Kidney epithelial cell (primary cell): ENCODE data around the gene AMOT. TPM values are rescaled to one million over a fixed set of nuclear protein-coding genes. Genes with fewer than 3 reads are reported as not detected.

ENCODE experiments used
- DNase-seq: peaks from one replicate; pipeline ENCODE4 v3.0.0-alpha.2; 2010; ENCODE audit warnings: low read depth
- H3K27me3 ChIP-seq: 2 replicates; pipeline ENCODE4 v1.6.0; 2011; ENCODE audit warnings: low read length; ENCODE audit not compliant: control insufficient read depth, insufficient read depth
- H3K36me3 ChIP-seq: 2 replicates; pipeline ENCODE4 v1.5.1; 2011; ENCODE audit warnings: low read length; ENCODE audit not compliant: control insufficient read depth, insufficient read depth
- H3K4me3 ChIP-seq: 2 replicates; pipeline ENCODE4 v1.5.1; 2011; ENCODE audit warnings: low read depth, mild to moderate bottlenecking, control low read depth, low read length
- total RNA-seq: library from RNA; depleted of rRNA; stranded (reverse); fragments of >200 nt; gene quantifications from 2 replicates; pipeline ENCODE4 v1.2.3, GENCODE V29; 2015
- TF ChIP-seq, protein P1 (sequence below): IDR thresholded peaks from 2 replicates; pipeline ENCODE4 v1.5.1; 2011; ENCODE audit warnings: mild to moderate bottlenecking, moderate library complexity, low read length, control low read depth, inconsistent platforms; ENCODE audit not compliant: insufficient read depth, poor library complexity, severe bottlenecking

The AMOT gene, protein sequence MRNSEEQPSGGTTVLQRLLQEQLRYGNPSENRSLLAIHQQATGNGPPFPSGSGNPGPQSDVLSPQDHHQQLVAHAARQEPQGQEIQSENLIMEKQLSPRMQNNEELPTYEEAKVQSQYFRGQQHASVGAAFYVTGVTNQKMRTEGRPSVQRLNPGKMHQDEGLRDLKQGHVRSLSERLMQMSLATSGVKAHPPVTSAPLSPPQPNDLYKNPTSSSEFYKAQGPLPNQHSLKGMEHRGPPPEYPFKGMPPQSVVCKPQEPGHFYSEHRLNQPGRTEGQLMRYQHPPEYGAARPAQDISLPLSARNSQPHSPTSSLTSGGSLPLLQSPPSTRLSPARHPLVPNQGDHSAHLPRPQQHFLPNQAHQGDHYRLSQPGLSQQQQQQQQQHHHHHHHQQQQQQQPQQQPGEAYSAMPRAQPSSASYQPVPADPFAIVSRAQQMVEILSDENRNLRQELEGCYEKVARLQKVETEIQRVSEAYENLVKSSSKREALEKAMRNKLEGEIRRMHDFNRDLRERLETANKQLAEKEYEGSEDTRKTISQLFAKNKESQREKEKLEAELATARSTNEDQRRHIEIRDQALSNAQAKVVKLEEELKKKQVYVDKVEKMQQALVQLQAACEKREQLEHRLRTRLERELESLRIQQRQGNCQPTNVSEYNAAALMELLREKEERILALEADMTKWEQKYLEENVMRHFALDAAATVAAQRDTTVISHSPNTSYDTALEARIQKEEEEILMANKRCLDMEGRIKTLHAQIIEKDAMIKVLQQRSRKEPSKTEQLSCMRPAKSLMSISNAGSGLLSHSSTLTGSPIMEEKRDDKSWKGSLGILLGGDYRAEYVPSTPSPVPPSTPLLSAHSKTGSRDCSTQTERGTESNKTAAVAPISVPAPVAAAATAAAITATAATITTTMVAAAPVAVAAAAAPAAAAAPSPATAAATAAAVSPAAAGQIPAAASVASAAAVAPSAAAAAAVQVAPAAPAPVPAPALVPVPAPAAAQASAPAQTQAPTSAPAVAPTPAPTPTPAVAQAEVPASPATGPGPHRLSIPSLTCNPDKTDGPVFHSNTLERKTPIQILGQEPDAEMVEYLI
- total RNA-seq = 36.5 and 39.6 TPM in 2 replicates

DNA sequence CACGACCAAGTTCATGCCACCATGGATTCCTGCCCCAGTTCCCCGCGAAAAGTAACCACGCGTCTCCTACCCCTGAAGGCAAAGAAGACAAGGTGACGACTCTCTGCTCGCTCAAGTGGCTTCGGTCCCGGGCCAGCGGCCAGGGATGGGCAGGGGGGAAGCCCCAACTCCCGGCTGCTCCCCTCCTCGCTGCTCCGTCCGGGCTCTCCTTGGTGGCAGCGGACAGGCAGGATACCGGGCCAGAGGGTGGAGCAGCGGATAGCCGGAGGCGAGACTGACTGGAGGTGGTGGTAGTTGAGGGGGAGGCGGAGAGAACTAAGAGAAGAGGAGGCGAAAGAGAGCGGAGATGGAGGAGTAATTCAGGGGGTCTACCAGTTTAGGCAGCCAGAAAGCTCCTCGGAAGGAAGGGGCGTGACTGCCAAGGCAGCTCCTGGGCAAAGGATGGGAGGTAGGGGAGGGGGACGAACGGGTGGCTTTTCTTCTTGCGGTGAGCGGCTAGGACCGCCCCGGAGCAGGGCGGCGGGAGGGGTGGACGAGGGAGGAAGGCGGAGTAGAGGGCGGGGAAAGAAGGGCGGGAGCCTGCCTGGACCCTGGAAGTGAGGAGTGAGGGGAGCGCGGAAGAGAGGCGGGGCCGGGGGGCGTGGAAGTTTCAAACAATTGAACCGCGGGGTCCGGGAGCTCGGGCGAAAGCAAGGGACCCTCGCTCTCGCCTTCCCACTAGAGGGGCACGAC is at the start of gene AMOT:
TSS of gene AMOT (minus strand) at position 450 of the 732 bp plus-strand sequence. CDS start 17,705 bp downstream, outside the sequence.
- DNase-seq = no peak
- no peaks in the 10 kb centered on the region for H3K36me3 ChIP-seq
- TF ChIP-seq, protein P1, sequence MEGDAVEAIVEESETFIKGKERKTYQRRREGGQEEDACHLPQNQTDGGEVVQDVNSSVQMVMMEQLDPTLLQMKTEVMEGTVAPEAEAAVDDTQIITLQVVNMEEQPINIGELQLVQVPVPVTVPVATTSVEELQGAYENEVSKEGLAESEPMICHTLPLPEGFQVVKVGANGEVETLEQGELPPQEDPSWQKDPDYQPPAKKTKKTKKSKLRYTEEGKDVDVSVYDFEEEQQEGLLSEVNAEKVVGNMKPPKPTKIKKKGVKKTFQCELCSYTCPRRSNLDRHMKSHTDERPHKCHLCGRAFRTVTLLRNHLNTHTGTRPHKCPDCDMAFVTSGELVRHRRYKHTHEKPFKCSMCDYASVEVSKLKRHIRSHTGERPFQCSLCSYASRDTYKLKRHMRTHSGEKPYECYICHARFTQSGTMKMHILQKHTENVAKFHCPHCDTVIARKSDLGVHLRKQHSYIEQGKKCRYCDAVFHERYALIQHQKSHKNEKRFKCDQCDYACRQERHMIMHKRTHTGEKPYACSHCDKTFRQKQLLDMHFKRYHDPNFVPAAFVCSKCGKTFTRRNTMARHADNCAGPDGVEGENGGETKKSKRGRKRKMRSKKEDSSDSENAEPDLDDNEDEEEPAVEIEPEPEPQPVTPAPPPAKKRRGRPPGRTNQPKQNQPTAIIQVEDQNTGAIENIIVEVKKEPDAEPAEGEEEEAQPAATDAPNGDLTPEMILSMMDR = no peak
- no peaks in the 10 kb centered on the region for H3K27me3 ChIP-seq
- peak within 1 kb of the TSS; percentile 62 for H3K4me3 ChIP-seq

DNA sequence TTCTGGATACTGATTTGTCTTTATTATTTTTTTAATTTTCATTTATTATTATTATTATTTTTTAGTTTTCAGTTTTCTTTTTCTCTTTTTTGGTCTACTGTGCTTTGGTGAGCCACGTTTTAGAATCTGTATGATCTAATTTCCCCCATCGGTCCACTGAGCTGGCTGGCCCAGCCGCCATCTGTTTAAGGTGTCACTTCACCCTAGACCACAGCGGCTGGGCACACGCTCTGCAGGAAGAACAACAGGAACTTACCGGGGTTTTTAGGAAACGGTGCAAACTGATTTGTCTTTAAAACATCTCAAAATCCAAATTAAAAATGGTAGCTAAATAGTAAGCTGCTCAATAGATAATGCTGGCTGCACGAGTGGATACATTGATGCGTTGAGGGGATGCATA is 48.8 kb upstream of the AMOT start:
- Histone ChIP-seq H3K27me3 (no peaks in the 10 kb centered on the region), H3K36me3 (no peaks in the 10 kb centered on the region), H3K4me3 (no peak overlapping the region)
- no peak for DNase-seq
- TF ChIP-seq, protein P1 = no peak

DNA sequence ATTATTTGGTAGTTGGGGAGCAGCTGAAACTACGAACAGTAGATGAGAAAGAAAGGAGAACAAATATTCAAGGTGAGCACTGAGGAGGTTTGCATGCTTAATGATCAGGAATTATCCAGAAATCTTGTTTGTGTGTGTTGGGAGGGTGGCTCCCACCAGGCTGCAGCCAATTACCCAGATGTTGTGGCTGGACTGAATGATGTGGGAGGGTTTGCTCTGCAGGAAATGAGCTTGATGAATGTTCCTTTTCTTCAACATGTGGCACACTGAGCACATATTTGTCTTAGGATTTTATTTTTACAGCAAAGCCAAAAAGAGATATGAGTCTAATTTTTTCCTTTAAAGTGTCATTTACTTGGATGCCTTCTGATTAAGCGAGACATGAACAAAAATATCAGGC is 48.3 kb upstream of the AMOT start:
- TF ChIP-seq, protein P1 = no peak
- Histone ChIP-seq H3K27me3 (no peaks in the 10 kb centered on the region), H3K36me3 (no peaks in the 10 kb centered on the region), H3K4me3 (no peak overlapping the region)
- no peak for DNase-seq

DNA sequence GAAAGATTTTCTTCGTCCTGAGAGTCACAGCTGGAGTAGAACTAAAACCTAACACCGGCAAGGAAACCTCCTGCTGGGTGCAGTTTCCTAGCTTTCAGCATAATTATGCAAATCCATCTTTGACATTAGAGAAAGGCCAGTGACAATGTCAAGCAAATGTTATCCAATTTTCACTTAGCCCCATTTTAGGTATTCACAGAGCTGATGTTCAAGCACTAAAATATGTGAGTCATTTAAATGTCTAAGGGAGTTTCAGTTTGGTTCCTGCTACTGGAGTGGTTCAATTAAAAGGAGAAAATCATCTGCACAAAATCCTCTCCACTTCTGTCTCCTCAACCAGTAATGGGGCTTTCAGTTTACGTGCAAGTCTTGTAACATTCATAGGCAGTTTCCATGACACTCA is 37.1 kb upstream of the AMOT start:
- DNase-seq = no peak
- Histone ChIP-seq H3K4me3 (no peak overlapping the region), H3K36me3 (no peaks in the 10 kb centered on the region), H3K27me3 (no peaks in the 10 kb centered on the region)
- TF ChIP-seq, protein P1 = no peak

DNA sequence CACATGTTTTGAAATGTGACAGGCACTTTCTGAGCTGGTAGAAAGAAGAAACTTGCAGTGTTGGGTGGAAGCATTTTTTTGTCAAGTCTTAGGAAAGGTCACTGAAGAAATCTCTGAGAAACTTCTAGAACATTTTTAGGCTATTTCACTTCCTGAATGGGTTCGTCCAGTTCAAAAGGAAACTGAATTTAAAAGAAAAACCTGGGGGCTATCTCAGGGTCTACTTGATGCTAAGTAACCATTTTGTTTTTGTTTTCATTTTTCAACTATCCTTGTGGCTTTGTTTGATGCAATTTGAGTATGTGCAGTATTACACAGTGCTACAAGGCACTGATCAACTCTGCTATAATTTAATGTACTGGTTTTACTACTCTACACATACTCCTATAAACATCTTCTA is 34.0 kb upstream of the AMOT start:
- Histone ChIP-seq H3K36me3 (no peaks in the 10 kb centered on the region), H3K27me3 (no peaks in the 10 kb centered on the region), H3K4me3 (no peak overlapping the region)
- DNase-seq = no peak
- TF ChIP-seq, protein P1 = no peak
